ENCODE measurements around the gene KRT73. TPM values are rescaled to one million over a fixed set of nuclear protein-coding genes. Genes with fewer than 3 reads are reported as not detected.

Gene KRT73
- total and polyA plus RNA-seq, 3 experiments from 2014 or later, result 0.13 to 0.24 TPM; not detected in 1

- no peak within 1 kb of the TSS for H3K4me3 ChIP-seq (ENCODE audit: low read length)
- no peak within 1 kb of the TSS for H3K27ac ChIP-seq (ENCODE audit: low read depth, low read length)
- no peaks in the 10 kb centered on the region for H3K27me3 ChIP-seq (ENCODE audit: insufficient read depth, low read length, poor library complexity, severe bottlenecking)
- POLR2A ChIA-PET, result no interaction called here
- Mint-ChIP-seq H3K4me3 (no peak within 1 kb of the TSS), H3K4me1 (peaks cover 0 to 6% (median 4%) of the 10 kb centered on the region in 3 donors), H3K36me3 (no peaks in the 10 kb centered on the region), H3K9me3 (no peaks in the 10 kb centered on the region), H3K27me3 (peaks cover 4 to 30% of the 10 kb centered on the region in 2 donors), H3K27ac (no peak within 1 kb of the TSS)
- CTCF ChIA-PET, result interaction anchor here (0.8 kb wide), 1 partner anchor 10 kb away, joined by 3 read pairs; no protein-coding TSS in a partner anchor
- H3K4me1 ChIP-seq (ENCODE audit: insufficient read depth, low read length), result peaks cover under 1% of the 10 kb centered on the region
- H3K36me3 ChIP-seq (ENCODE audit: insufficient read depth, low read length), result no peaks in the 10 kb centered on the region
- H3K9me3 ChIP-seq (ENCODE audit: low read length), result no peaks in the 10 kb centered on the region
- DNase-seq, result no peak
These were observed 44.6 kb downstream of the KRT73 start, which contains the start of gene KRT74 for GRCh38 chr12:52573743-52574142. KRT74 (minus strand) TSS chr12:52573843; CDS start chr12:52573777, 66 bp downstream.

- no peak overlapping the region for H3K27ac Mint-ChIP-seq
These were observed 45.1 kb downstream of the KRT73 start for GRCh38 chr12:52573306-52573705.

GRCh38 chr12:52570511-52570910 lies 47.8 kb downstream of the KRT73 start:
- H3K36me3 Mint-ChIP-seq, result no peaks in the 10 kb centered on the region
- ChIA-PET POLR2A (no interaction called here), CTCF (no interaction called here)
- H3K27ac Mint-ChIP-seq, result no peak overlapping the region
- no peak for DNase-seq
- H3K4me1 Mint-ChIP-seq, result peaks cover 15 to 34% (median 26%) of the 10 kb centered on the region in 3 donors
- no peaks in the 10 kb centered on the region for H3K27me3 ChIP-seq (ENCODE audit: insufficient read depth, low read length, poor library complexity, severe bottlenecking)
- H3K36me3 ChIP-seq (ENCODE audit: insufficient read depth, low read length), result no peaks in the 10 kb centered on the region
- peaks cover 24% of the 10 kb centered on the region for H3K4me1 ChIP-seq (ENCODE audit: insufficient read depth, low read length)
- no peaks in the 10 kb centered on the region for H3K9me3 ChIP-seq (ENCODE audit: low read length)
- H3K27me3 Mint-ChIP-seq, result peaks cover 3 to 39% of the 10 kb centered on the region in 2 donors
- H3K4me3 Mint-ChIP-seq, result peak overlapping the region in 1 of 7 donors; percentile 40
- H3K9me3 Mint-ChIP-seq, result no peaks in the 10 kb centered on the region
- no peak overlapping the region for H3K27ac ChIP-seq (ENCODE audit: low read depth, low read length)
- H3K4me3 ChIP-seq (ENCODE audit: low read length), result no peak overlapping the region

More at GRCh38 chr12:52573306-52573705, 45.1 kb downstream of the KRT73 start:
- Mint-ChIP-seq H3K4me3 (no peak overlapping the region), H3K9me3 (no peaks in the 10 kb centered on the region), H3K4me1 (peaks cover 1 to 9% (median 5%) of the 10 kb centered on the region in 3 donors), H3K36me3 (no peaks in the 10 kb centered on the region), H3K27me3 (peaks cover 4 to 35% of the 10 kb centered on the region in 2 donors)
- Histone ChIP-seq H3K27ac (ENCODE audit: low read depth, low read length) (no peak overlapping the region), H3K9me3 (ENCODE audit: low read length) (no peaks in the 10 kb centered on the region), H3K4me3 (ENCODE audit: low read length) (no peak overlapping the region), H3K36me3 (ENCODE audit: insufficient read depth, low read length) (no peaks in the 10 kb centered on the region), H3K27me3 (ENCODE audit: insufficient read depth, low read length, poor library complexity, severe bottlenecking) (no peaks in the 10 kb centered on the region), H3K4me1 (ENCODE audit: insufficient read depth, low read length) (peaks cover 5% of the 10 kb centered on the region)
- no peak for DNase-seq
- ChIA-PET POLR2A (no interaction called here), CTCF (interaction anchor here (0.8 to 1.8 kb wide), 3 partner anchors 10 to 306 kb away, joined by 3 to 4 read pairs (median 3); partner anchors contain the start of gene KRT5)

GRCh38 chr12:52568111-52568510 lies 50.2 kb downstream of the KRT73 start:
- no peaks in the 10 kb centered on the region for H3K36me3 ChIP-seq (ENCODE audit: insufficient read depth, low read length)
- H3K27ac ChIP-seq (ENCODE audit: low read depth, low read length), result no peak overlapping the region
- peaks cover 5 to 48% of the 10 kb centered on the region in 2 donors for H3K27me3 Mint-ChIP-seq
- H3K27ac Mint-ChIP-seq, result peak overlapping the region in 4 of 8 donors; percentile 1 to 97 (median 89)
- peaks cover 15 to 34% (median 26%) of the 10 kb centered on the region in 3 donors for H3K4me1 Mint-ChIP-seq
- ChIA-PET POLR2A (no interaction called here), CTCF (no interaction called here)
- no peaks in the 10 kb centered on the region for H3K9me3 ChIP-seq (ENCODE audit: low read length)
- no peak overlapping the region for H3K4me3 ChIP-seq (ENCODE audit: low read length)
- no peak for DNase-seq
- H3K4me3 Mint-ChIP-seq, result peak overlapping the region in 1 of 7 donors; percentile 10
- H3K27me3 ChIP-seq (ENCODE audit: insufficient read depth, low read length, poor library complexity, severe bottlenecking), result no peaks in the 10 kb centered on the region
- H3K9me3 Mint-ChIP-seq, result no peaks in the 10 kb centered on the region
- peaks cover 0 to 2% (median 0%) of the 10 kb centered on the region in 3 donors for H3K36me3 Mint-ChIP-seq
- H3K4me1 ChIP-seq (ENCODE audit: insufficient read depth, low read length), result peaks cover 24% of the 10 kb centered on the region

- Mint-ChIP-seq H3K36me3 (peaks cover 0 to 2% (median 0%) of the 10 kb centered on the region in 3 donors), H3K9me3 (no peaks in the 10 kb centered on the region), H3K4me1 (peaks cover 15 to 34% (median 26%) of the 10 kb centered on the region in 3 donors), H3K4me3 (peak overlapping the region; percentile 4 to 77 (median 66)), H3K27ac (peak overlapping the region; percentile 79 to 97 (median 92)), H3K27me3 (peaks cover 5 to 40% of the 10 kb centered on the region in 2 donors)
- ChIA-PET CTCF (interaction anchor here (1.0 to 1.4 kb wide), 2 partner anchors 15 to 304 kb away, joined by 3 to 4 read pairs; no protein-coding TSS in a partner anchor), POLR2A (interaction anchor here (0.6 kb wide), 1 partner anchor 11 kb away, joined by 4 read pairs; no protein-coding TSS in a partner anchor)
- Histone ChIP-seq H3K9me3 (ENCODE audit: low read length) (no peaks in the 10 kb centered on the region), H3K27ac (ENCODE audit: low read depth, low read length) (peak overlapping the region; percentile 82), H3K36me3 (ENCODE audit: insufficient read depth, low read length) (no peaks in the 10 kb centered on the region), H3K27me3 (ENCODE audit: insufficient read depth, low read length, poor library complexity, severe bottlenecking) (no peaks in the 10 kb centered on the region), H3K4me1 (ENCODE audit: insufficient read depth, low read length) (peaks cover 24% of the 10 kb centered on the region), H3K4me3 (ENCODE audit: low read length) (no peak overlapping the region)
- peak; percentile 23 to 85 (median 75) for DNase-seq
These were observed 51.5 kb downstream of the KRT73 start for GRCh38 chr12:52566847-52567291.

- ChIA-PET POLR2A (no interaction called here), CTCF (no interaction called here)
- H3K27ac Mint-ChIP-seq, result peak overlapping the region in 1 of 8 donors; percentile 43
- H3K36me3 Mint-ChIP-seq, result peaks cover 0 to 2% (median 0%) of the 10 kb centered on the region in 3 donors
- no peak overlapping the region for H3K4me3 Mint-ChIP-seq
- no peaks in the 10 kb centered on the region for H3K9me3 ChIP-seq (ENCODE audit: low read length)
- peaks cover 27 to 45% (median 35%) of the 10 kb centered on the region in 3 donors for H3K4me1 Mint-ChIP-seq
- H3K4me3 ChIP-seq (ENCODE audit: low read length), result no peak overlapping the region
- H3K27me3 Mint-ChIP-seq, result peaks cover 10 to 32% of the 10 kb centered on the region in 2 donors
- H3K9me3 Mint-ChIP-seq, result no peaks in the 10 kb centered on the region
- no peaks in the 10 kb centered on the region for H3K36me3 ChIP-seq (ENCODE audit: insufficient read depth, low read length)
- no peaks in the 10 kb centered on the region for H3K27me3 ChIP-seq (ENCODE audit: insufficient read depth, low read length, poor library complexity, severe bottlenecking)
- peaks cover 36% of the 10 kb centered on the region for H3K4me1 ChIP-seq (ENCODE audit: insufficient read depth, low read length)
- H3K27ac ChIP-seq (ENCODE audit: low read depth, low read length), result no peak overlapping the region
- no peak for DNase-seq
These were observed 53.8 kb downstream of the KRT73 start for GRCh38 chr12:52564582-52564981.

GRCh38 chr12:52561880-52562449 lies 56.4 kb downstream of the KRT73 start:
- no peaks in the 10 kb centered on the region for H3K9me3 Mint-ChIP-seq
- CTCF ChIA-PET, result interaction anchor here (0.8 to 1.3 kb wide), 3 partner anchors 17 to 324 kb away, joined by 3 read pairs; no protein-coding TSS in a partner anchor

GRCh38 chr12:52559979-52560378 lies 58.4 kb downstream of the KRT73 start:
- no peak for DNase-seq

More at GRCh38 chr12:52561880-52562449, 56.4 kb downstream of the KRT73 start:
- Histone ChIP-seq H3K9me3 (ENCODE audit: low read length) (no peaks in the 10 kb centered on the region), H3K4me1 (ENCODE audit: insufficient read depth, low read length) (peaks cover 25% of the 10 kb centered on the region), H3K27me3 (ENCODE audit: insufficient read depth, low read length, poor library complexity, severe bottlenecking) (no peaks in the 10 kb centered on the region), H3K27ac (ENCODE audit: low read depth, low read length) (no peak overlapping the region), H3K36me3 (ENCODE audit: insufficient read depth, low read length) (no peaks in the 10 kb centered on the region), H3K4me3 (ENCODE audit: low read length) (no peak overlapping the region)
- Mint-ChIP-seq H3K27ac (peak overlapping the region in 1 of 8 donors; percentile 39), H3K4me1 (peaks cover 34 to 52% (median 43%) of the 10 kb centered on the region in 3 donors), H3K4me3 (no peak overlapping the region), H3K36me3 (peaks cover 0 to 2% (median 0%) of the 10 kb centered on the region in 3 donors), H3K27me3 (peaks cover 7 to 19% of the 10 kb centered on the region in 2 donors)
- no peak for DNase-seq
- POLR2A ChIA-PET, result no interaction called here

More at GRCh38 chr12:52559979-52560378, 58.4 kb downstream of the KRT73 start:
- H3K36me3 Mint-ChIP-seq, result peaks cover 0 to 2% (median 0%) of the 10 kb centered on the region in 3 donors
- H3K27me3 Mint-ChIP-seq, result peaks cover 7 to 8% of the 10 kb centered on the region in 2 donors
- Histone ChIP-seq H3K27me3 (ENCODE audit: insufficient read depth, low read length, poor library complexity, severe bottlenecking) (no peaks in the 10 kb centered on the region), H3K36me3 (ENCODE audit: insufficient read depth, low read length) (no peaks in the 10 kb centered on the region), H3K4me1 (ENCODE audit: insufficient read depth, low read length) (peaks cover 36% of the 10 kb centered on the region), H3K9me3 (ENCODE audit: low read length) (no peaks in the 10 kb centered on the region), H3K4me3 (ENCODE audit: low read length) (no peak overlapping the region), H3K27ac (ENCODE audit: low read depth, low read length) (no peak overlapping the region)
- peak overlapping the region in 2 of 7 donors; percentile 34 to 59 for H3K4me3 Mint-ChIP-seq
- H3K4me1 Mint-ChIP-seq, result peaks cover 48 to 61% (median 51%) of the 10 kb centered on the region in 3 donors
- POLR2A ChIA-PET, result no interaction called here
- CTCF ChIA-PET, result interaction anchor here (1.2 to 1.9 kb wide), 2 partner anchors 16 to 22 kb away, joined by 3 to 5 read pairs; no protein-coding TSS in a partner anchor
- H3K9me3 Mint-ChIP-seq, result no peaks in the 10 kb centered on the region
- H3K27ac Mint-ChIP-seq, result peak overlapping the region; percentile 28 to 95 (median 70)

Data from CD8-positive, alpha-beta memory T cell (primary cell).